ENCODE measurements around the gene PSMB8. TPM values are rescaled to one million over a fixed set of nuclear protein-coding genes. Genes with fewer than 3 reads are reported as not detected.

Gene PSMB8
- polyA plus RNA-seq, 1 donor (not counting 4 experiments of a cell fraction or from before 2014, with no cell fraction given), result 63.4 TPM

- H2AFZ ChIP-seq (ENCODE audit: control insufficient read depth, low read length), result no peak overlapping the region
- dilution Hi-C loops (cut with MboI; ENCODE audit: extremely low pct_ligation_motif_present, low sequenced_read_pairs), result no loop called here
- H3K27me3 ChIP-seq (ENCODE audit: control insufficient read depth, extremely low read depth, insufficient read depth, low read length), result no peaks in the 10 kb centered on the region
- H3K9me3 ChIP-seq (ENCODE audit: control insufficient read depth, low read depth, low read length), result no peaks in the 10 kb centered on the region
- TF ChIP-seq CTCF (optimal IDR thresholded peaks at IDR 0.05 in 1 of 3, IDR thresholded peaks at IDR 0.05 in 1 of 3, conservative IDR thresholded peaks at IDR 0.05 in 1 of 3; ENCODE audit: extremely low read depth in 1 of 3, insufficient read depth in 2 of 3, low read length in 3 of 3), result no peak
- TF ChIP-seq EZH2 (IDR thresholded peaks at IDR 0.05; ENCODE audit: low read length), result no peak
- peaks cover 15% of the 10 kb centered on the region for H3K4me1 ChIP-seq (ENCODE audit: control insufficient read depth, extremely low read depth, insufficient read depth, low read length)
- H3K79me2 ChIP-seq (ENCODE audit: control insufficient read depth, insufficient read depth, low read length), result peaks cover 22% of the 10 kb centered on the region
- H3K27ac ChIP-seq (ENCODE audit: control insufficient read depth, insufficient read depth, low read length), result no peak overlapping the region
- H3K4me3 ChIP-seq (ENCODE audit: control insufficient read depth in 2 of 3, extremely low read depth in 1 of 3, insufficient read depth in 2 of 3, low read depth in 1 of 3, low read length in 3 of 3), result no peak overlapping the region
- no peak overlapping the region for H3K9ac ChIP-seq (ENCODE audit: control insufficient read depth, extremely low read depth, insufficient read depth, low read length)
- DNase-seq (ENCODE audit: low read depth, low spot score) (no peak), FAIRE-seq (no peak)
- H4K20me1 ChIP-seq (ENCODE audit: control insufficient read depth, extremely low read depth, insufficient read depth, low read length), result no peaks in the 10 kb centered on the region
- H3K9me1 ChIP-seq (ENCODE audit: control insufficient read depth, extremely low read depth, insufficient read depth, low read length), result no peaks in the 10 kb centered on the region
- peaks cover 14 to 18% of the 10 kb centered on the region in 2 experiments for H3K36me3 ChIP-seq (ENCODE audit: control insufficient read depth in 2 of 2, extremely low read depth in 1 of 2, insufficient read depth in 2 of 2, low read length in 2 of 2)
- no peak overlapping the region for H3K4me2 ChIP-seq (ENCODE audit: control insufficient read depth, extremely low read depth, insufficient read depth, low read depth, low read length)
Measured at GRCh38 chr6:32835167-32835893, 8.5 kb downstream of the PSMB8 start.

GRCh38 chr6:32833664-32834063, 10.2 kb downstream of the PSMB8 start:
- Histone ChIP-seq H3K79me2 (ENCODE audit: control insufficient read depth, insufficient read depth, low read length) (peaks cover 22% of the 10 kb centered on the region), H3K4me3 (ENCODE audit: control insufficient read depth in 2 of 3, extremely low read depth in 1 of 3, insufficient read depth in 2 of 3, low read depth in 1 of 3, low read length in 3 of 3) (no peak overlapping the region), H3K4me1 (ENCODE audit: control insufficient read depth, extremely low read depth, insufficient read depth, low read length) (peaks cover 15% of the 10 kb centered on the region), H3K4me2 (ENCODE audit: control insufficient read depth, extremely low read depth, insufficient read depth, low read depth, low read length) (no peak overlapping the region), H3K9me1 (ENCODE audit: control insufficient read depth, extremely low read depth, insufficient read depth, low read length) (no peaks in the 10 kb centered on the region), H2AFZ (ENCODE audit: control insufficient read depth, low read length) (no peak overlapping the region), H3K9me3 (ENCODE audit: control insufficient read depth, low read depth, low read length) (no peaks in the 10 kb centered on the region), H3K36me3 (ENCODE audit: control insufficient read depth in 2 of 2, extremely low read depth in 1 of 2, insufficient read depth in 2 of 2, low read length in 2 of 2) (peaks cover 25 to 33% of the 10 kb centered on the region in 2 experiments), H3K9ac (ENCODE audit: control insufficient read depth, extremely low read depth, insufficient read depth, low read length) (no peak overlapping the region), H3K27ac (ENCODE audit: control insufficient read depth, insufficient read depth, low read length) (no peak overlapping the region), H3K27me3 (ENCODE audit: control insufficient read depth, extremely low read depth, insufficient read depth, low read length) (no peaks in the 10 kb centered on the region), H4K20me1 (ENCODE audit: control insufficient read depth, extremely low read depth, insufficient read depth, low read length) (no peaks in the 10 kb centered on the region)
- DNase-seq (ENCODE audit: low read depth, low spot score) (no peak), FAIRE-seq (no peak)
- dilution Hi-C loops (cut with MboI; ENCODE audit: extremely low pct_ligation_motif_present, low sequenced_read_pairs), result no loop called here
- no peak for TF ChIP-seq EZH2 (IDR thresholded peaks at IDR 0.05; ENCODE audit: low read length)
- TF ChIP-seq CTCF (optimal IDR thresholded peaks at IDR 0.05 in 1 of 3, IDR thresholded peaks at IDR 0.05 in 1 of 3, conservative IDR thresholded peaks at IDR 0.05 in 1 of 3; ENCODE audit: extremely low read depth in 1 of 3, insufficient read depth in 2 of 3, low read length in 3 of 3), result no peak

Data from keratinocyte (primary cell).